Activated T-cell treated with anti-CD3 and anti-CD28 coated beads, Interleukin-2, amount 50 U/mL, for 48 hours (primary cell): ENCODE measurements around the gene IQCC.

Source experiments
- DNase-seq, 2 experiments: peaks; one replicate each; pipeline ENCODE4 v3.0.0-alpha.2; 2020

Gene IQCC

GRCh38 chr1:32224285-32224684 is 18.8 kb downstream of the IQCC start:
- DNase-seq: no peak

GRCh38 chr1:32228771-32229170 is 23.3 kb downstream of the IQCC start:
- DNase-seq: no peak

GRCh38 chr1:32231843-32232432 is 26.5 kb downstream of the IQCC start:
- DNase-seq: no peak

- no peak for DNase-seq
Measured at GRCh38 chr1:32232558-32233304, 27.3 kb downstream of the IQCC start.

- DNase-seq: no peak
Measured at GRCh38 chr1:32234792-32235191, 29.3 kb downstream of the IQCC start.

GRCh38 chr1:32239337-32239736 is 33.9 kb downstream of the IQCC start:
- DNase-seq: no peak

GRCh38 chr1:32239790-32240139 is 34.3 kb downstream of the IQCC start:
- no peak for DNase-seq

- DNase-seq: peak; percentile 64 to 73
Measured at GRCh38 chr1:32240140-32240951, 34.9 kb downstream of the IQCC start.

GRCh38 chr1:32241001-32241763 is 35.7 kb downstream of the IQCC start:
- DNase-seq: peak; percentile 65 to 67

- DNase-seq: no peak
Measured at GRCh38 chr1:32242341-32242851, 36.9 kb downstream of the IQCC start.

- DNase-seq: no peak
Measured at GRCh38 chr1:32246888-32247273, 41.4 kb downstream of the IQCC start, which contains the start of gene FAM167B. TSS of gene FAM167B (plus strand) at chr1:32247222. CDS start at chr1:32247422, 200 bp downstream.

GRCh38 chr1:32247452-32247851 is 42.0 kb downstream of the IQCC start:
- no peak for DNase-seq

- peak; percentile 90 to 92 for DNase-seq
Measured at GRCh38 chr1:32247983-32248889, 42.8 kb downstream of the IQCC start.

GRCh38 chr1:32249831-32250525 is 44.5 kb downstream of the IQCC start:
- DNase-seq: peak; percentile 85 to 86

- DNase-seq: peak; percentile 84 to 87
Measured at GRCh38 chr1:32250893-32251716, 45.6 kb downstream of the IQCC start, which contains the start of gene LCK. TSS of gene LCK (plus strand) at chr1:32251265. CDS start at chr1:32274330, 23,065 bp downstream.

GRCh38 chr1:32255072-32256071 is 49.9 kb downstream of the IQCC start:
- DNase-seq: peak in 1 of 2 experiments; percentile 55

GRCh38 chr1:32256473-32257226 is 51.2 kb downstream of the IQCC start:
- no peak for DNase-seq

- DNase-seq: no peak
Measured at GRCh38 chr1:32257227-32257508, 51.7 kb downstream of the IQCC start.
